ENCODE data around the gene CCDC6.

CCDC6 gene

GRCh38 chr10:59892697-59893096 is 13.7 kb downstream of the CCDC6 start:
- no peak for TF ChIP-seq CTCF (IDR thresholded peaks at IDR 0.05; ENCODE audit: control insufficient read depth, extremely low read depth, insufficient read depth)
- H3K4me3 ChIP-seq (ENCODE audit: low read depth, low read length): no peak overlapping the region
- no peak for DNase-seq (ENCODE audit: low read depth)

GRCh38 chr10:59891936-59892335 is 14.4 kb downstream of the CCDC6 start:
- H3K4me3 ChIP-seq (ENCODE audit: low read depth, low read length): no peak overlapping the region
- no peak for TF ChIP-seq CTCF (IDR thresholded peaks at IDR 0.05; ENCODE audit: control insufficient read depth, extremely low read depth, insufficient read depth)
- DNase-seq (ENCODE audit: low read depth): no peak

GRCh38 chr10:59891349-59891748 is 15.0 kb downstream of the CCDC6 start:
- no peak for DNase-seq (ENCODE audit: low read depth)
- no peak overlapping the region for H3K4me3 ChIP-seq (ENCODE audit: low read depth, low read length)
- TF ChIP-seq CTCF (IDR thresholded peaks at IDR 0.05; ENCODE audit: control insufficient read depth, extremely low read depth, insufficient read depth): no peak

- DNase-seq (ENCODE audit: low read depth): no peak
- TF ChIP-seq CTCF (IDR thresholded peaks at IDR 0.05; ENCODE audit: control insufficient read depth, extremely low read depth, insufficient read depth): no peak
- H3K4me3 ChIP-seq (ENCODE audit: low read depth, low read length): no peak overlapping the region
These were observed 17.4 kb downstream of the CCDC6 start for GRCh38 chr10:59888781-59889435.

GRCh38 chr10:59887972-59888640 is 18.2 kb downstream of the CCDC6 start:
- TF ChIP-seq CTCF (IDR thresholded peaks at IDR 0.05; ENCODE audit: control insufficient read depth, extremely low read depth, insufficient read depth): no peak
- no peak for DNase-seq (ENCODE audit: low read depth)
- H3K4me3 ChIP-seq (ENCODE audit: low read depth, low read length): no peak overlapping the region

GRCh38 chr10:59887006-59887405 is 19.4 kb downstream of the CCDC6 start:
- DNase-seq (ENCODE audit: low read depth): no peak
- H3K4me3 ChIP-seq (ENCODE audit: low read depth, low read length): no peak overlapping the region
- TF ChIP-seq CTCF (IDR thresholded peaks at IDR 0.05; ENCODE audit: control insufficient read depth, extremely low read depth, insufficient read depth): no peak

Data from LNCaP clone FGC (cell line).